Ishikawa (cell line): Measurements from ENCODE around the gene ADRA2A.

Experiments used
- CEBPB ChIP-seq: IDR thresholded peaks from 2 replicates; pipeline ENCODE4 v1.6.1; 2012
- CREB1 ChIP-seq: IDR thresholded peaks from 2 replicates; pipeline ENCODE4 v1.6.1; 2012; ENCODE audit warnings: low read depth
- EGR1 ChIP-seq: IDR thresholded peaks from 2 replicates; pipeline ENCODE4 v1.6.1; 2012
- EP300 ChIP-seq: IDR thresholded peaks from 2 replicates; pipeline ENCODE4 v1.6.1; 2012; ENCODE audit warnings: borderline replicate concordance
- FOXM1 ChIP-seq: IDR thresholded peaks from 2 replicates; pipeline ENCODE4 v1.6.1; 2012; ENCODE audit warnings: low read depth, borderline replicate concordance
- MAX ChIP-seq: IDR thresholded peaks from 2 replicates; pipeline ENCODE4 v1.6.1; 2012
- NFIC ChIP-seq: IDR thresholded peaks from 2 replicates; pipeline ENCODE4 v1.6.1; 2012
- RAD21 ChIP-seq: IDR thresholded peaks from 2 replicates; pipeline ENCODE4 v1.6.1; 2012; ENCODE audit warnings: low read depth
- REST ChIP-seq: IDR thresholded peaks from 2 replicates; pipeline ENCODE4 v1.6.1; 2012; ENCODE audit warnings: low read depth, mild to moderate bottlenecking
- TAF1 ChIP-seq: IDR thresholded peaks from 2 replicates; pipeline ENCODE4 v1.6.1; 2012; ENCODE audit warnings: low read depth, mild to moderate bottlenecking
- TCF12 ChIP-seq: IDR thresholded peaks from 2 replicates; pipeline ENCODE4 v1.6.1; 2012; ENCODE audit warnings: low read depth
- TEAD4 ChIP-seq: IDR thresholded peaks from 2 replicates; pipeline ENCODE4 v1.6.1; 2012
- USF1 ChIP-seq: IDR thresholded peaks from 2 replicates; pipeline ENCODE4 v1.6.1; 2012
- YY1 ChIP-seq: IDR thresholded peaks from 2 replicates; pipeline ENCODE4 v1.6.1; 2012; ENCODE audit warnings: low read depth
- ZBTB7A ChIP-seq: IDR thresholded peaks from 2 replicates; pipeline ENCODE4 v1.6.1; 2012; ENCODE audit warnings: low read depth

ADRA2A gene

GRCh38 chr10:111128331-111129180, 51.7 kb downstream of the ADRA2A start:
- no peak for TF ChIP-seq EP300
- no peak for TF ChIP-seq FOXM1
- no peak for TF ChIP-seq YY1
- no peak for TF ChIP-seq CREB1
- no peak for TF ChIP-seq TCF12
- TF ChIP-seq TEAD4: no peak
- TF ChIP-seq NFIC: no peak
- no peak for TF ChIP-seq CEBPB

- TF ChIP-seq YY1 (no peak), CEBPB (no peak), NFIC (no peak), FOXM1 (no peak), MAX (no peak), ZBTB7A (no peak), RAD21 (no peak), CREB1 (no peak), TEAD4 (no peak), TCF12 (no peak), TAF1 (no peak), EGR1 (no peak), USF1 (no peak), EP300 (no peak), REST (no peak)
Measured at GRCh38 chr10:111129363-111129762, 52.5 kb downstream of the ADRA2A start.

GRCh38 chr10:111130471-111130870, 53.6 kb downstream of the ADRA2A start:
- TF ChIP-seq ZBTB7A (no peak), TAF1 (no peak)
